Spleen (tissue), 11 donors: ENCODE measurements around the gene SH3BP5. TPM values are rescaled to one million over a fixed set of nuclear protein-coding genes. Genes with fewer than 3 reads are reported as not detected.
"Not testable (repeated sequence)": the region's sequence is repeated elsewhere in the genome, so short reads cannot be mapped to it uniquely, and the experiment has no call there.

Experiments used
- DNase-seq: peaks from one replicate; pipeline ENCODE4 v3.0.0-alpha.2; 2020
- H3K27ac ChIP-seq, 8 donors: fragments of 200-600 bp; sonication (generic) in 7 of 8; 1 replicate in 4 of 8; 2 replicates in 4 of 8; pipeline versions ENCODE4 v1.5.0 to v1.8.0; 2016 to 2021; ENCODE audit warnings: inconsistent platforms in 4 of 8, mild to moderate bottlenecking in 4 of 8, moderate library complexity in 1 of 8
- H3K27me3 ChIP-seq, 7 donors: fragments of 200-600 bp; sonication (generic) in 6 of 7; replicated peaks in 1 of 7; 1 replicate in 4 of 7; 2 replicates in 3 of 7; pipeline versions ENCODE4 v1.5.0 to v1.8.0; 2016 to 2021; ENCODE audit warnings: inconsistent platforms in 3 of 7, mild to moderate bottlenecking in 1 of 7
- H3K36me3 ChIP-seq, 6 donors: fragments of 200-600 bp; sonication (generic) in 5 of 6; 1 replicate in 4 of 6; 2 replicates in 2 of 6; pipeline versions ENCODE4 v1.5.0 to v1.8.0; 2016 to 2021; ENCODE audit warnings: inconsistent platforms in 2 of 6
- H3K4me1 ChIP-seq, 6 donors: fragments of 200-600 bp; sonication (generic) in 5 of 6; 1 replicate in 3 of 6; 2 replicates in 3 of 6; pipeline versions ENCODE4 v1.5.0 to v1.8.0; 2016 to 2021; ENCODE audit warnings: inconsistent platforms in 3 of 6
- H3K4me3 ChIP-seq, 8 donors: fragments of 200-600 bp; sonication (generic) in 7 of 8; 1 replicate in 4 of 8; 2 replicates in 4 of 8; pipeline versions ENCODE4 v1.5.0 to v1.8.0; 2016 to 2021; ENCODE audit warnings: inconsistent platforms in 4 of 8, mild to moderate bottlenecking in 4 of 8, moderate library complexity in 2 of 8
- H3K9me3 ChIP-seq, 8 donors: fragments of 200-600 bp; sonication (generic) in 7 of 8; 1 replicate in 4 of 8; 2 replicates in 4 of 8; pipeline versions ENCODE4 v1.5.0 to v1.8.0; 2016 to 2021; ENCODE audit warnings: inconsistent platforms in 4 of 8
- CTCF ChIP-seq, 11 experiments: fragments of 200-600 bp in 7 of 11; fragments of 450-650 bp in 4 of 11; sonication (generic) in 4 of 11; IDR thresholded peaks in 8 of 11; conservative IDR thresholded peaks in 3 of 11; 1 replicate in 7 of 11; 2 replicates in 4 of 11; pipeline versions ENCODE4 v1.4.0 to v1.8.0; 2016 to 2021; ENCODE audit warnings: antibody characterized with exemption in 11 of 11, inconsistent platforms in 4 of 11, mild to moderate bottlenecking in 1 of 11
- POLR2A ChIP-seq, 3 donors: fragments of 450-650 bp; IDR thresholded peaks; one replicate each; pipeline ENCODE4 v1.5.1; 2017; ENCODE audit warnings: antibody characterized with exemption in 3 of 3, mild to moderate bottlenecking in 1 of 3
- POLR2AphosphoS5 ChIP-seq, 3 donors: sonication (generic); formaldehyde crosslinking; IDR thresholded peaks; one replicate each; pipeline ENCODE4 v1.5.1; 2017; ENCODE audit warnings: antibody characterized with exemption in 3 of 3
- WGBS, 5 donors: extraction: QIAGEN DNeasy Blood & Tissue Kit in 3 of 5; methylation state at CpG; one replicate each; pipeline versions ENCODE4 v1.1.5 to v1.1.7; 2013 to 2018; 5-methylcytosine and 5-hydroxymethylcytosine counted together
- intact Hi-C: fragments of 100-400 bp; cut with DNase I; formaldehyde crosslinking; loops from one replicate; pipeline ENCODE4 v1.15.0; 2023; ENCODE audit warnings: low total_unique reads
- polyA plus RNA-seq, 3 donors: library from polyadenylated mRNA; stranded (reverse); fragments of 200-250 nt; gene quantifications; one replicate each; pipeline ENCODE4 v1.2.1, GENCODE V29; 2013
- total RNA-seq, 7 donors: library from RNA; depleted of rRNA in 3 of 7; stranded (reverse); fragments of >200 nt in 3 of 7; fragmentation: NEBNext Ultra II Directional in 4 of 7; extraction: Animal tissue kit (Norgen Biotek cat#: 25700) in 4 of 7; gene quantifications; one replicate each; pipeline versions ENCODE4 v1.1.0 to v1.2.1, GENCODE V29; 2016 to 2021
- donor health status: healthy with polysubstance abuse.
- donor health status: DM: no; HTN: no; CAD: no; lungs with moderate emphysema.
- donor health status: DM: no; HTN: no; CAD: no.
- donor health status: Bipolar disorder and iron deficiency.
- donor health status: healthy.
- donor health status: DM: no; HTN: no; CAD: no.
- donor health status: DM: yes; HTN: yes; CAD: no.

SH3BP5 gene
- total and polyA plus RNA-seq, 10 donors: 36.4 to 75.0 (median 53.7) TPM

GRCh38 chr3:15356176-15356575, 23.8 kb upstream of the SH3BP5 start:
- H3K36me3 ChIP-seq: no peaks in the 10 kb centered on the region
- WGBS, 5 donors: 87 to 93% (median 89%) methylated on average over 2 of the region's 2 CpGs
- no peaks in the 10 kb centered on the region for H3K27me3 ChIP-seq
- peaks cover 0 to 14% (median 9%) of the 10 kb centered on the region in 8 donors for H3K9me3 ChIP-seq
- TF ChIP-seq POLR2A (IDR thresholded peaks at IDR 0.05): no peak
- no peak for TF ChIP-seq POLR2AphosphoS5 (IDR thresholded peaks at IDR 0.05)
- TF ChIP-seq CTCF (IDR thresholded peaks at IDR 0.05 in 8 of 11, conservative IDR thresholded peaks at IDR 0.05 in 3 of 11): no peak
- H3K4me1 ChIP-seq: peaks cover 20 to 46% (median 27%) of the 10 kb centered on the region in 6 donors
- no peak overlapping the region for H3K4me3 ChIP-seq
- intact Hi-C loops: no loop called here
- H3K27ac ChIP-seq: peak overlapping the region in 3 of 8 donors; percentile 19 to 58 (median 36)
- no peak for DNase-seq

- Histone ChIP-seq H3K9me3 (peaks cover 0 to 22% (median 14%) of the 10 kb centered on the region in 8 donors), H3K4me1 (peaks cover 12 to 35% (median 17%) of the 10 kb centered on the region in 6 donors), H3K36me3 (no peaks in the 10 kb centered on the region), H3K27ac (no peak overlapping the region), H3K27me3 (no peaks in the 10 kb centered on the region), H3K4me3 (no peak overlapping the region)
- no peak for DNase-seq
- 44 to 69% (median 55%) methylated on average over 1 of the region's 1 CpG for WGBS, 5 donors
- TF ChIP-seq POLR2AphosphoS5 (IDR thresholded peaks at IDR 0.05) (no peak), POLR2A (IDR thresholded peaks at IDR 0.05) (no peak), CTCF (IDR thresholded peaks at IDR 0.05 in 8 of 11, conservative IDR thresholded peaks at IDR 0.05 in 3 of 11) (no peak)
- intact Hi-C loops: no loop called here
Measured at GRCh38 chr3:15355086-15355485, 22.7 kb upstream of the SH3BP5 start.

GRCh38 chr3:15354485-15354884, 22.1 kb upstream of the SH3BP5 start:
- peaks cover 0 to 25% (median 14%) of the 10 kb centered on the region in 8 donors for H3K9me3 ChIP-seq
- TF ChIP-seq CTCF (IDR thresholded peaks at IDR 0.05 in 8 of 11, conservative IDR thresholded peaks at IDR 0.05 in 3 of 11): no peak
- TF ChIP-seq POLR2AphosphoS5 (IDR thresholded peaks at IDR 0.05): no peak
- no peaks in the 10 kb centered on the region for H3K27me3 ChIP-seq
- no peak for DNase-seq
- H3K4me1 ChIP-seq: peaks cover 12 to 29% (median 15%) of the 10 kb centered on the region in 6 donors
- H3K27ac ChIP-seq: no peak overlapping the region
- intact Hi-C loops: no loop called here
- 75 to 88% (median 85%) methylated on average over 6 of the region's 6 CpGs for WGBS, 5 donors
- H3K36me3 ChIP-seq: no peaks in the 10 kb centered on the region
- H3K4me3 ChIP-seq: no peak overlapping the region

GRCh38 chr3:15350141-15350540, 17.8 kb upstream of the SH3BP5 start:
- Histone ChIP-seq H3K9me3 (peaks cover 0 to 25% (median 14%) of the 10 kb centered on the region in 8 donors), H3K4me3 (no peak overlapping the region), H3K27me3 (no peaks in the 10 kb centered on the region), H3K4me1 (peaks cover 2 to 44% (median 36%) of the 10 kb centered on the region in 6 donors), H3K36me3 (no peaks in the 10 kb centered on the region), H3K27ac (peak overlapping the region in 4 of 8 donors; percentile 0 to 45 (median 8))
- TF ChIP-seq POLR2AphosphoS5 (IDR thresholded peaks at IDR 0.05): no peak
- no peak for TF ChIP-seq POLR2A (IDR thresholded peaks at IDR 0.05)
- no peak for TF ChIP-seq CTCF (IDR thresholded peaks at IDR 0.05 in 8 of 11, conservative IDR thresholded peaks at IDR 0.05 in 3 of 11)
- no peak for DNase-seq
- 80 to 96% (median 90%) methylated on average over 3 of the region's 3 CpGs for WGBS, 5 donors
- intact Hi-C loops: no loop called here

GRCh38 chr3:15349438-15349837, 17.1 kb upstream of the SH3BP5 start:
- peaks cover 2 to 48% (median 41%) of the 10 kb centered on the region in 6 donors for H3K4me1 ChIP-seq
- intact Hi-C loops, H3K36me3 ChIP-seq, DNase-seq, H3K27me3 ChIP-seq, H3K4me3 ChIP-seq: not testable (repeated sequence)
- H3K9me3 ChIP-seq: peaks cover 0 to 25% (median 14%) of the 10 kb centered on the region in 8 donors
- H3K27ac ChIP-seq: peak overlapping the region in 4 of 8 donors; percentile 78 to 90 (median 82)
- WGBS, 5 donors: 96 to 99% (median 98%) methylated on average over 5 of the region's 5 CpGs
